ENCODE data around the gene APPL1. TPM values are rescaled to one million over a fixed set of nuclear protein-coding genes. Genes with fewer than 3 reads are reported as not detected.

Gene APPL1
- polyA plus RNA-seq, 2 donors = 7.8 to 12.8 TPM

DNA sequence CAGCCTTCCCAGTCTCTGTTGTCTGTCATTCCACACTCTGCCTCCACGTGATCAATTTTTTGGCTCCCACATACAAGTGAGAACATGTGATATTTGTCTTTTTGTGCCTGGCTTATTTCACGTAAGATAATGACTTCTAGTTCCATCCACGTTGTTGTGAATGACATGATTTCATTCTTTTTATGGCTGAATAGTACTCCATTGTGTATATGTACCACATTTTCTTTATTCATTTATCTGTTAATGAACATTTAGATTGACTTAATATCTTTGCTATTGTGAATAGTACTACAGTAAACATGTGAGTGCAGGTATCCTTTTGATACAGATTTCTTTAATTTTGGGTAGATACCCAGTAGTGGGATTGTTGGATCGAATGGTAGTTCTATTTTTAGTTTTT, 33.6 kb downstream of the APPL1 start:
- peaks cover 7 to 10% of the 10 kb centered on the region in 2 donors for H3K36me3 ChIP-seq (ENCODE audit: control insufficient read depth in 2 of 2, insufficient read depth in 2 of 2, low read length in 1 of 2)
- no peaks in the 10 kb centered on the region for H3K9me3 ChIP-seq (ENCODE audit: control insufficient read depth in 2 of 2, insufficient read depth in 1 of 2, low read depth in 1 of 2, low read length in 1 of 2)
- WGBS, 2 donors = 93% methylated on average over 4 of the region's 4 CpGs
- no peaks in the 10 kb centered on the region for H3K4me1 ChIP-seq (ENCODE audit: control insufficient read depth in 2 of 2, insufficient read depth in 2 of 2, low read length in 1 of 2)
- no peak overlapping the region for H3K4me3 ChIP-seq (ENCODE audit: low read depth in 1 of 2, low read length in 2 of 2)
- H3K27ac ChIP-seq (ENCODE audit: low read depth in 2 of 2, low read length in 1 of 2) = no peak overlapping the region
- H3K27me3 ChIP-seq (ENCODE audit: control insufficient read depth in 1 of 2, insufficient read depth in 2 of 2, low read length in 2 of 2) = no peaks in the 10 kb centered on the region

DNA sequence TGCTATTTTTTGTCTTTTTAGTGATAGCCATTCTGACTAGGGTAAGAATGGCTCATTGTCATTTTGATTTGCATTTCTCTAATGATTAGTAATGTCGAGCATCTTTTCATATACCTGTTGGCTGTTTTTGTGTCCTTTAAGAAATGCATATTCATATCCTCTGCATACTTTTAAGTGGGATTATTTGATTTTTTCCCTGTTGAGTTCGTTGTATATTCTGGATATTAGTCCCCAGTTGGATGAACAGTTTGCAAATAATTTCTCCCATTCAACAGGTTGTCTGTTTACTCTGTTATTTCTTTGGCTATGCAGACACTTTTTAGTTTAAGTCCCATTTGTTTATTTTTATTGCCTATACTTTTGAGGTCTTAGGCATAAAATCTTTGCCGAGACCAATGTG, 34.4 kb downstream of the APPL1 start:
- no peaks in the 10 kb centered on the region for H3K9me3 ChIP-seq (ENCODE audit: control insufficient read depth in 2 of 2, insufficient read depth in 1 of 2, low read depth in 1 of 2, low read length in 1 of 2)
- peaks cover 7 to 9% of the 10 kb centered on the region in 2 donors for H3K36me3 ChIP-seq (ENCODE audit: control insufficient read depth in 2 of 2, insufficient read depth in 2 of 2, low read length in 1 of 2)
- H3K27ac ChIP-seq (ENCODE audit: low read depth in 2 of 2, low read length in 1 of 2) = no peak overlapping the region
- H3K27me3 ChIP-seq (ENCODE audit: control insufficient read depth in 1 of 2, insufficient read depth in 2 of 2, low read length in 2 of 2) = no peaks in the 10 kb centered on the region
- H3K4me1 ChIP-seq (ENCODE audit: control insufficient read depth in 2 of 2, insufficient read depth in 2 of 2, low read length in 1 of 2) = no peaks in the 10 kb centered on the region
- WGBS, 2 donors = 92 to 94% methylated on average over 3 of the region's 3 CpGs
- no peak overlapping the region for H3K4me3 ChIP-seq (ENCODE audit: low read depth in 1 of 2, low read length in 2 of 2)

DNA sequence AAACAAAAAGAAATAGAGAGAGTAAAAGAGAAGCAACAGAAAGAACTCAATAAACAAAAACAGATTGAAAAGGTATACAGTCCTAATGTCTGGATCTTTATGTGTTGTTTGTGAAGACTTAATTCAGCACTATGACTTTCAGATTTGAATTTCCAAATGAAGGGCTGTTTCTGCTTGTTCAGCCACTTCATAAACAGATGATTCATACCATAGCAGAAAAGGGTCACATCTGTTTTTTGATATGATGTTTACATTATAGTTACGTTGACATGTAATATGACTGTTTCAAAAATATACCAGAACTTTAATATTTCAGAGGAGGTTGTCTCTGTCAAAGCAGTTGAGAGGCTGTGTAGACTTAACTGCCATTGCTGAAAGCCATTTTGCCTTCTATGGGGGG, 40.9 kb downstream of the APPL1 start:
- Histone ChIP-seq H3K4me1 (ENCODE audit: control insufficient read depth in 2 of 2, insufficient read depth in 2 of 2, low read length in 1 of 2) (no peaks in the 10 kb centered on the region), H3K36me3 (ENCODE audit: control insufficient read depth in 2 of 2, insufficient read depth in 2 of 2, low read length in 1 of 2) (peaks cover 0 to 2% of the 10 kb centered on the region in 2 donors), H3K27me3 (ENCODE audit: control insufficient read depth in 1 of 2, insufficient read depth in 2 of 2, low read length in 2 of 2) (no peaks in the 10 kb centered on the region), H3K4me3 (ENCODE audit: low read depth in 1 of 2, low read length in 2 of 2) (no peak overlapping the region), H3K27ac (ENCODE audit: low read depth in 2 of 2, low read length in 1 of 2) (no peak overlapping the region), H3K9me3 (ENCODE audit: control insufficient read depth in 2 of 2, insufficient read depth in 1 of 2, low read depth in 1 of 2, low read length in 1 of 2) (no peaks in the 10 kb centered on the region)
- 84 to 90% methylated on average over 1 of the region's 1 CpG for WGBS, 2 donors

DNA sequence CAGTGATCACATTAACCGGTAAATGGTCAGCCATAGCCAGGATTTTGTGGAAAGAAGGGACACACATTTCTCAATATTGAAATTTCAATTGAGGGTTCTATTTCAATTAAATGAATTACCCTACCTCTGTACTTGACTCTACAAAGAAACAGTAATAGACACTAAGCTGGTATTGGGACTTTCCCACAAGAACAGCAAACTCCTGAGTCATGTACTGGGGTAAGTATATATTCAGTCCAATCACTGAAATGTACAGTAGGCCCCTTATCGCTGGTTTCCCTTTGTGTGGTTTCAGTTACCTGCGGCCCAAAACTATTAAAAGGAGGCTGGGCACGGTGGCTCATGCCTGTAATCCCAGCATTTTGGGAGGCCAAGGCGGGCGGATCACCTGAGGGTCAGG, 47.3 kb downstream of the APPL1 start:
- Histone ChIP-seq H3K4me3 (ENCODE audit: low read depth in 1 of 2, low read length in 2 of 2) (no peak overlapping the region), H3K9me3 (ENCODE audit: control insufficient read depth in 2 of 2, insufficient read depth in 1 of 2, low read depth in 1 of 2, low read length in 1 of 2) (no peaks in the 10 kb centered on the region), H3K27ac (ENCODE audit: low read depth in 2 of 2, low read length in 1 of 2) (no peak overlapping the region), H3K4me1 (ENCODE audit: control insufficient read depth in 2 of 2, insufficient read depth in 2 of 2, low read length in 1 of 2) (no peaks in the 10 kb centered on the region), H3K36me3 (ENCODE audit: control insufficient read depth in 2 of 2, insufficient read depth in 2 of 2, low read length in 1 of 2) (no peaks in the 10 kb centered on the region), H3K27me3 (ENCODE audit: control insufficient read depth in 1 of 2, insufficient read depth in 2 of 2, low read length in 2 of 2) (no peaks in the 10 kb centered on the region)
- WGBS, 2 donors = 98 to 99% methylated on average over 6 of the region's 6 CpGs

DNA sequence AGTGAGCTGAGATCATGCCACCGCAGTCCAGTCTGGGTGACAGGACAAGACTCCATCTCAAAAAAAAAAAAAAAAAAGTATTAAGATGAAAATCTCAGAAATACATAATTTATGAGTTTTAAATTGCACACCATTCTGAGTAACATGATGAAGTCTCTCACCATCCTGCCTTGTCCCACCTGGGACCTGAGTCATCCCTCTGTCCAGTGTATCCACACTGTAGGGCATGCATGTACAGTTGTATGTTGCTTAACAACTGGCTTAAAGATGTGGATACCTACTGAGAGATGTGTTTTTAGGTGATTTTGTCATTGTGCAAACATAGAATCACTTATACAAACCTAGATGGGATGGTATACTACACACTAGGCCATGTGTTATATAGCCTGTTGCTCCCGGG, 47.9 kb downstream of the APPL1 start:
- no peaks in the 10 kb centered on the region for H3K27me3 ChIP-seq (ENCODE audit: control insufficient read depth in 1 of 2, insufficient read depth in 2 of 2, low read length in 2 of 2)
- no peak overlapping the region for H3K27ac ChIP-seq (ENCODE audit: low read depth in 2 of 2, low read length in 1 of 2)
- no peaks in the 10 kb centered on the region for H3K36me3 ChIP-seq (ENCODE audit: control insufficient read depth in 2 of 2, insufficient read depth in 2 of 2, low read length in 1 of 2)
- no peaks in the 10 kb centered on the region for H3K4me1 ChIP-seq (ENCODE audit: control insufficient read depth in 2 of 2, insufficient read depth in 2 of 2, low read length in 1 of 2)
- H3K4me3 ChIP-seq (ENCODE audit: low read depth in 1 of 2, low read length in 2 of 2) = no peak overlapping the region
- no peaks in the 10 kb centered on the region for H3K9me3 ChIP-seq (ENCODE audit: control insufficient read depth in 2 of 2, insufficient read depth in 1 of 2, low read depth in 1 of 2, low read length in 1 of 2)
- 93 to 95% methylated on average over 2 of the region's 2 CpGs for whole genome bisulfite sequencing, 2 donors

DNA sequence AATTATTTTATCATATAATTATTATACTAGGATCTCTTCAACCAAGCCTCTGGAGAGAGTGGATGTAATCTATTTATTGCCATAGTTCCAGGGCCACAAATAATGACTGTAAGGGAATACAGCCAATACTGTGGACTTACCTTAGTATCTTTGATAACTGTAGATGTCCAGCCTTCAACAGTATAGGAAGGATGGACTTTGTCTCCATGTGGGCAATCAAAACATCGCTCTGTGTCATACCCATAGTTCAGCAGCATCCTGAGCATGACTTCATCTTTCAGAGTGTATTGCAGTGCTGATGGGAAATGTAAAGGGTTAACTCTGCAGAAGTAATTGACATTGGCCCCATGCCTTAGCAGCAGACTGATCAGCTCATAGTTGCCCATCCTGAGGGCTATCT, 50.7 kb downstream of the APPL1 start:
- Histone ChIP-seq H3K4me1 (ENCODE audit: control insufficient read depth in 2 of 2, insufficient read depth in 2 of 2, low read length in 1 of 2) (no peaks in the 10 kb centered on the region), H3K4me3 (ENCODE audit: low read depth in 1 of 2, low read length in 2 of 2) (no peak overlapping the region)
- 96 to 100% methylated on average over 1 of the region's 1 CpG for WGBS, 2 donors

DNA sequence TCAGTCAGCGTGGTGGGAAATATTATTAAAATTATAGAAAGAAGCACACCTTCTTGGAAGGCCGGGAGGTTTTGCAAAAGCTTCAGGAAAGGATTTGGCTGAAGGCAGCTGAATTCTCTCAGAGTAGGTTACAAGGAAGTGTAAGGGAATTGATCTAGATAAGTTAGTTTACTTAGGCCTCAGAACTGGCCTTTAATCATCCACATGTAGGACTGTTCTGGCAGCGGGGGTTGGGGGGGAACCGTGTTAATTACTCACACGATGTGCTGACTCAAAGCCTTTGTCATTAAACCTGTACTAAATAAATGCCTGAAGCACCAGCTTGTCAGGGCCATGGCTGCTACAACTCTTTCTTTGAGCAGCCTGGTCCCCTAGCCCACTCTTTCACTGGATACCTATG, 52.2 kb downstream of the APPL1 start:
- Histone ChIP-seq H3K4me1 (ENCODE audit: control insufficient read depth in 2 of 2, insufficient read depth in 2 of 2, low read length in 1 of 2) (no peaks in the 10 kb centered on the region), H3K27me3 (ENCODE audit: control insufficient read depth in 1 of 2, insufficient read depth in 2 of 2, low read length in 2 of 2) (no peaks in the 10 kb centered on the region), H3K9me3 (ENCODE audit: control insufficient read depth in 2 of 2, insufficient read depth in 1 of 2, low read depth in 1 of 2, low read length in 1 of 2) (no peaks in the 10 kb centered on the region), H3K4me3 (ENCODE audit: low read depth in 1 of 2, low read length in 2 of 2) (no peak overlapping the region), H3K27ac (ENCODE audit: low read depth in 2 of 2, low read length in 1 of 2) (no peak overlapping the region), H3K36me3 (ENCODE audit: control insufficient read depth in 2 of 2, insufficient read depth in 2 of 2, low read length in 1 of 2) (no peaks in the 10 kb centered on the region)
- WGBS, 2 donors = 81 to 84% methylated on average over 5 of the region's 5 CpGs

More for the DNA sequence above, 50.7 kb downstream of the APPL1 start:
- Histone ChIP-seq H3K9me3 (ENCODE audit: control insufficient read depth in 2 of 2, insufficient read depth in 1 of 2, low read depth in 1 of 2, low read length in 1 of 2) (no peaks in the 10 kb centered on the region), H3K27ac (ENCODE audit: low read depth in 2 of 2, low read length in 1 of 2) (no peak overlapping the region), H3K36me3 (ENCODE audit: control insufficient read depth in 2 of 2, insufficient read depth in 2 of 2, low read length in 1 of 2) (no peaks in the 10 kb centered on the region), H3K27me3 (ENCODE audit: control insufficient read depth in 1 of 2, insufficient read depth in 2 of 2, low read length in 2 of 2) (no peaks in the 10 kb centered on the region)

DNA sequence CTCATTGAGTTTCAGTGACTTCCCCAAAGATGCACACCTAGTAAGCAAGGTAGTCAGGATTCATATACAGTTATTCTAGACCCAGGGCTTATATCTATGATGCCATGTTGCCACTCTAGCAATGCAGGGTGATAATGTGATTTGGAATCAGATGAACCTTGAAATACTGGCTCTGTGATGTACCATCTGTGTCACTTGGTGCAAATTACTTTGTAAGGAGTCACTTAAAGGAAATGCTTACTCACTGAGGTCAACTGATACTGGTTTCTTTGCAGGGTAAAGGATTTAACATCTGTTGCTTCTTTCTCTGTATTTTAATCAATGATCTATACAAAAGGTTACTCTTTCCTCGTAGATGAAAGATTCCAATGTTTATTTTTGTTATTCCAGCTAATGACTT, 54.2 kb downstream of the APPL1 start:
- Histone ChIP-seq H3K36me3 (ENCODE audit: control insufficient read depth in 2 of 2, insufficient read depth in 2 of 2, low read length in 1 of 2) (no peaks in the 10 kb centered on the region), H3K4me1 (ENCODE audit: control insufficient read depth in 2 of 2, insufficient read depth in 2 of 2, low read length in 1 of 2) (no peaks in the 10 kb centered on the region), H3K27me3 (ENCODE audit: control insufficient read depth in 1 of 2, insufficient read depth in 2 of 2, low read length in 2 of 2) (no peaks in the 10 kb centered on the region), H3K9me3 (ENCODE audit: control insufficient read depth in 2 of 2, insufficient read depth in 1 of 2, low read depth in 1 of 2, low read length in 1 of 2) (no peaks in the 10 kb centered on the region), H3K4me3 (ENCODE audit: low read depth in 1 of 2, low read length in 2 of 2) (no peak overlapping the region), H3K27ac (ENCODE audit: low read depth in 2 of 2, low read length in 1 of 2) (no peak overlapping the region)
- 41 to 44% methylated on average over 1 of the region's 1 CpG for WGBS, 2 donors

DNA sequence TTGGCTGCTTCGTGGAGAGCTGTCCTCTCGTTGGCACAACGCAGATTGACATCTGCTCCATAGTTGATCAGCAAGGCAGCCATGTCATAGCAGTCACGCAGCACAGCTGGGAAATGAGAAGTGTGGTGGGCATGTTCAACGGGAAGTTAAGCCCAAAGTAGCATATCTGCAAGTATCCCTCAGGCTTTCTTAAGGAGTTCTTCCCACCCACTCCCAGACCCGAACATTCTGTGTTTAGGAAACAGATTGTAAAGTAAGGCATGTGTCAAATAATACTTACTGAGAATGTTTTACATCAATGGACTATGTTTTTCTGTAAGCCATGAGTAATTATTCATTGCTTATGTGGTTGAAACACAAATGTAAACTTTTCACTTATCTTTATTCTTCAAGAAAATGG, 55.8 kb downstream of the APPL1 start:
- no peaks in the 10 kb centered on the region for H3K4me1 ChIP-seq (ENCODE audit: control insufficient read depth in 2 of 2, insufficient read depth in 2 of 2, low read length in 1 of 2)
- no peak overlapping the region for H3K27ac ChIP-seq (ENCODE audit: low read depth in 2 of 2, low read length in 1 of 2)
- H3K4me3 ChIP-seq (ENCODE audit: low read depth in 1 of 2, low read length in 2 of 2) = no peak overlapping the region
- no peaks in the 10 kb centered on the region for H3K9me3 ChIP-seq (ENCODE audit: control insufficient read depth in 2 of 2, insufficient read depth in 1 of 2, low read depth in 1 of 2, low read length in 1 of 2)
- no peaks in the 10 kb centered on the region for H3K36me3 ChIP-seq (ENCODE audit: control insufficient read depth in 2 of 2, insufficient read depth in 2 of 2, low read length in 1 of 2)
- WGBS, 2 donors = 62 to 63% methylated on average over 6 of the region's 6 CpGs
- H3K27me3 ChIP-seq (ENCODE audit: control insufficient read depth in 1 of 2, insufficient read depth in 2 of 2, low read length in 2 of 2) = no peaks in the 10 kb centered on the region

DNA sequence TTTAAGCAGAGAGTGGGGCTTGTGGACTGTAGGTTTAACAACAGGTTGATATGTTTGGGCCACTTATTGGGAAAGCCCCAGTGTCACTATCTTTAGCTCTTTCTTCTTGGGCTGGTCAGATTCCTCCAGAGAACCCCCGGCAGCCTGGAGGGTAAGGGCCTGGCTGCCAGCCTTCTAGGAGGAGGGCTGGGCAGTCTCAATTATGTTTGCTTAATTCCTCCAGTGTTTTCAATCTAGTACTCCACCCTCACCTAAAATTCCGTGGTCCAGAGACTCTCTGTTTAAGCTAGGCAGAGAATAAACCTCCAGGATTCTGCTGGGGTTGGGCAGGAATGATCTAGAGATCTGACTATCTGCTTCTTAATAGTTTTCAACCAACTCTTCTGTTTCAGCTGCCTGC, 59.7 kb downstream of the APPL1 start:
- no peak overlapping the region for H3K4me3 ChIP-seq (ENCODE audit: low read depth in 1 of 2, low read length in 2 of 2)
- no peaks in the 10 kb centered on the region for H3K27me3 ChIP-seq (ENCODE audit: control insufficient read depth in 1 of 2, insufficient read depth in 2 of 2, low read length in 2 of 2)
- H3K9me3 ChIP-seq (ENCODE audit: control insufficient read depth in 2 of 2, insufficient read depth in 1 of 2, low read depth in 1 of 2, low read length in 1 of 2) = no peaks in the 10 kb centered on the region
- H3K36me3 ChIP-seq (ENCODE audit: control insufficient read depth in 2 of 2, insufficient read depth in 2 of 2, low read length in 1 of 2) = no peaks in the 10 kb centered on the region
- H3K27ac ChIP-seq (ENCODE audit: low read depth in 2 of 2, low read length in 1 of 2) = no peak overlapping the region
- no peaks in the 10 kb centered on the region for H3K4me1 ChIP-seq (ENCODE audit: control insufficient read depth in 2 of 2, insufficient read depth in 2 of 2, low read length in 1 of 2)
- 37 to 59% methylated on average over 2 of the region's 2 CpGs for WGBS, 2 donors
